Mesenchymal stem cell (in vitro differentiated cells and primary cell): ENCODE results near the gene LDHD.

ENCODE experiments used
- DNase-seq: peaks from one replicate; pipeline ENCODE4 v3.0.0-alpha.2; 2013
- H2AFZ ChIP-seq: one replicate; pipeline ENCODE4 v1.6.1; 2013; ENCODE audit warnings: low read depth, mild to moderate bottlenecking, control low read depth, inconsistent platforms, low read length, moderate library complexity
- H2AK5ac ChIP-seq: 2 replicates; pipeline ENCODE4 v1.6.1; 2013; ENCODE audit warnings: low read length, moderate library complexity, mild to moderate bottlenecking, inconsistent platforms; ENCODE audit not compliant: severe bottlenecking
- H2BK120ac ChIP-seq: one replicate; pipeline ENCODE4 v1.6.1; 2013; ENCODE audit warnings: low read depth, mild to moderate bottlenecking, inconsistent platforms, low read length, moderate library complexity
- H2BK12ac ChIP-seq, 2 experiments: one replicate each; pipeline ENCODE4 v1.6.1; 2013; ENCODE audit warnings: inconsistent platforms in 2 of 2, low read length in 2 of 2, mild to moderate bottlenecking in 2 of 2, moderate library complexity in 2 of 2, control low read depth in 1 of 2
- H2BK15ac ChIP-seq: one replicate; pipeline ENCODE4 v1.6.1; 2013; ENCODE audit warnings: mild to moderate bottlenecking, low read depth, inconsistent platforms; ENCODE audit not compliant: poor library complexity, severe bottlenecking
- H2BK5ac ChIP-seq: 2 replicates; pipeline ENCODE4 v1.6.1; 2013; ENCODE audit warnings: low read depth, mild to moderate bottlenecking, low read length, control low read depth, inconsistent platforms; ENCODE audit not compliant: poor library complexity, severe bottlenecking
- H3K14ac ChIP-seq, 2 experiments: one replicate each; pipeline ENCODE4 v1.6.1; 2013; ENCODE audit warnings: inconsistent platforms in 2 of 2, low read length in 2 of 2, control low read depth in 1 of 2, mild to moderate bottlenecking in 1 of 2, moderate library complexity in 1 of 2
- H3K18ac ChIP-seq, 2 experiments: one replicate each; pipeline ENCODE4 v1.6.1; 2013; ENCODE audit warnings: inconsistent platforms in 2 of 2, low read length in 2 of 2, control low read depth in 1 of 2, low read depth in 1 of 2, mild to moderate bottlenecking in 1 of 2
- H3K23ac ChIP-seq, 2 experiments: one replicate each; pipeline ENCODE4 v1.6.1; 2013; ENCODE audit warnings: inconsistent platforms in 2 of 2, low read length in 2 of 2, mild to moderate bottlenecking in 2 of 2, moderate library complexity in 2 of 2, control low read depth in 1 of 2
- H3K27ac ChIP-seq: 2 replicates; pipeline ENCODE4 v1.5.1; 2013; ENCODE audit warnings: mild to moderate bottlenecking, moderate library complexity, low read length, control low read depth, inconsistent platforms; ENCODE audit not compliant: poor library complexity, severe bottlenecking
- H3K27me3 ChIP-seq, 2 experiments: 2 replicates each; pipeline versions ENCODE4 v1.6.1 to v1.7.0; 2013; ENCODE audit warnings: low read length in 2 of 2, mild to moderate bottlenecking in 2 of 2, moderate library complexity in 2 of 2, control low read depth in 1 of 2, inconsistent platforms in 1 of 2; ENCODE audit not compliant: control insufficient read depth in 1 of 2, insufficient read depth in 1 of 2
- H3K36me3 ChIP-seq, 2 experiments: 2 replicates each; pipeline versions ENCODE4 v1.6.1 to v1.7.0; 2013; ENCODE audit warnings: low read length in 2 of 2, control low read depth in 1 of 2, inconsistent platforms in 1 of 2, low read depth in 1 of 2, mild to moderate bottlenecking in 1 of 2; ENCODE audit not compliant: insufficient read depth in 2 of 2, control insufficient read depth in 1 of 2
- H3K4ac ChIP-seq, 2 experiments: one replicate each; pipeline ENCODE4 v1.6.1; 2013; ENCODE audit warnings: inconsistent platforms in 2 of 2, low read length in 2 of 2, mild to moderate bottlenecking in 2 of 2, moderate library complexity in 2 of 2, control low read depth in 1 of 2, low read depth in 1 of 2
- H3K4me1 ChIP-seq: 2 replicates; pipeline ENCODE4 v1.6.1; 2013; ENCODE audit warnings: low read depth, low read length, control low read depth; ENCODE audit not compliant: control insufficient read depth, insufficient read depth
- H3K4me2 ChIP-seq: 2 replicates; pipeline ENCODE4 v1.6.1; 2013; ENCODE audit warnings: low read length, mild to moderate bottlenecking, inconsistent platforms; ENCODE audit not compliant: poor library complexity, severe bottlenecking
- H3K4me3 ChIP-seq, 2 experiments: 2 replicates each; pipeline versions ENCODE4 v1.5.1 to v1.7.0; 2013; ENCODE audit warnings: low read length in 2 of 2, mild to moderate bottlenecking in 2 of 2, control low read depth in 1 of 2, low read depth in 1 of 2; ENCODE audit not compliant: insufficient read depth in 1 of 2
- H3K79me1 ChIP-seq: replicated peaks from 2 replicates; pipeline ENCODE4 v1.6.1; 2013; ENCODE audit warnings: mild to moderate bottlenecking, control low read depth, low read length, inconsistent platforms; ENCODE audit not compliant: poor library complexity, severe bottlenecking
- H3K9ac ChIP-seq: 2 replicates; pipeline ENCODE4 v1.7.0; 2013; ENCODE audit warnings: mild to moderate bottlenecking, low read length, moderate library complexity
- H3K9me3 ChIP-seq: 2 replicates; pipeline ENCODE4 v1.7.0; 2013; ENCODE audit warnings: mild to moderate bottlenecking, low read length; ENCODE audit not compliant: control insufficient read depth
- H4K8ac ChIP-seq: one replicate; pipeline ENCODE4 v1.6.1; 2013; ENCODE audit warnings: inconsistent platforms, mild to moderate bottlenecking, low read length, moderate library complexity
- H4K91ac ChIP-seq: one replicate; pipeline ENCODE4 v1.6.1; 2013; ENCODE audit warnings: mild to moderate bottlenecking, low read length, inconsistent platforms
- WGBS: methylation state at CpG from one replicate; pipeline ENCODE4 v1.1.7; 2013; ENCODE audit warnings: mixed read lengths; 5-methylcytosine and 5-hydroxymethylcytosine counted together

Gene LDHD

DNA sequence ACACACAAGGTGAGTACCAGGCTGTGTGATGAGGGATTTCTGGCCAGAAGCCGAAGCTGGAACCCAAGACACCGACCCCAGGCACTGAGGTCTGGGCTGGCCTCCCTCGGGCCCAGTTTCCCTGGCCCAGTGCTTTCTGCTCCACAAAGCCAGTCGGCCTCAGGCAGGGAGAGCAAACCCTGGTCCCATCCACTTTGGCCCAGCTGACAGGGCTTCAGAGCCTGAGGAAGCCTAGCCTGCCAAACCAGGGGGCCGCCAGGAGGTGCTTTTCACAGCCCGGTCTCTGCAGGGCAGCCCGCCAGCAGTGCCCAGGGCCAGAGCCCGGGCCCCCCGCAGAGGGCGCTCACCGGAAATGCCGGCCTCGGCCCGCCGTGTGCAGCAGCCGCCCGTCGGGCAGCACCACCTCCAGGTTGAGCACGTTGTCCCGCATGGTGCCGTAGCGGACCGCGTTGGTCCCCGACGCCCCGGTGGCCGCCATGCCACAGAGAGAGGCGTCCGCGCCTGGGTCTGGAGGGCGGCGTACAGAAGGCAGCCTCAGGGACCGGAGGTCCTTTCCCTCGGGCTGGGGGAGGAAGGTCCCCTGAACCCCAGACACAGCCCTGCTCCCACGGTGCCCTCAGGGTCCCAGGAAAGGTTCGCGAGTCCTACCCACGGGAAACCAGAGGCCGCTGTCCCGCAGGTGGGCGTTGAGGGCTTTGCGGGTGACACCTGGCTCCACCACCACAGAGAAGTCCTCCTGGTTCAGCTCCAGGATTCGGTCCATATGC, 2.2 kb downstream of the LDHD start:
- Histone ChIP-seq H2BK120ac (no peak overlapping the region), H4K8ac (no peak overlapping the region), H3K36me3 (peaks cover 0 to 20% of the 10 kb centered on the region in 2 experiments), H3K18ac (no peak overlapping the region), H2BK5ac (no peak overlapping the region), H3K79me1 (peaks cover 2% of the 10 kb centered on the region), H3K9ac (no peak overlapping the region), H3K9me3 (no peaks in the 10 kb centered on the region), H3K27me3 (peaks cover 0 to 14% of the 10 kb centered on the region in 2 experiments), H2BK12ac (no peak overlapping the region), H2AK5ac (no peak overlapping the region), H4K91ac (no peak overlapping the region), H3K4ac (no peak overlapping the region), H3K4me2 (no peak overlapping the region), H3K4me3 (no peak overlapping the region), H3K14ac (no peak overlapping the region), H2BK15ac (no peak overlapping the region), H3K23ac (no peak overlapping the region), H2AFZ (no peak overlapping the region), H3K27ac (no peak overlapping the region), H3K4me1 (peaks cover 27% of the 10 kb centered on the region)
- WGBS = 97% methylated on average over 44 of the region's 44 CpGs
- DNase-seq = no peak

DNA sequence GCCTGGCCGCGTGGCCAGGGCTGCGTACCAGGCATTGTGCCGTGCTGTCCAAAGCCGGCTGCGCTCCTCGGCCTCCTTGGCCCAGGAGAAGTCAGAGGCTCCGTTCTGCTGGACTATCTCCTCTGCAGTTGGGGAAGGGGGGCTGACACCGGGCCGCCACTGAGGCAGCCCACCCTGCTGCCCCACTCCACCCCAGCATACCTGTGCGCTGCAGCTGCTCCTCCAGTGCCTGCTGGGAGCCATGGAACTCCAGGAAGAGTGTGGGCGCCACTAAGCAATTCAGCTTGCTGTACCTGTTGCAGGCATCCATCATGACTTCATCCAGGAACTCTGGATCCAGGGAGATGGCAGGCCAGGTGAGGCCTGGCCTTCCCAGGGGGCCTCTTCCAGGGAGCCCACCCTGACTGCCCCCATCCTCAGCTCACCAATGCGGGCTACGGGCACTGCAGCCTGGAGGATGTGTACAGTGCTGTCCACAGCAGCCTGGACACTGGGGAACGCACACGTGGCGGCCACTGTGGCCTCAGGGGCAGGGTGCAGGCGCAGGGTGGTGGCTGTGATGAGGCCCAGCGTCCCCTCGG, 2.9 kb downstream of the LDHD start:
- peaks cover 2% of the 10 kb centered on the region for H3K79me1 ChIP-seq
- H3K14ac ChIP-seq = peak overlapping the region in 1 of 2 experiments; percentile 2
- H4K91ac ChIP-seq = no peak overlapping the region
- peaks cover 0 to 14% of the 10 kb centered on the region in 2 experiments for H3K27me3 ChIP-seq
- no peak overlapping the region for H3K27ac ChIP-seq
- H3K18ac ChIP-seq = no peak overlapping the region
- no peak for DNase-seq
- H3K4me2 ChIP-seq = no peak overlapping the region
- no peak overlapping the region for H2BK5ac ChIP-seq
- peak overlapping the region; percentile 45 for H4K8ac ChIP-seq
- H2BK15ac ChIP-seq = no peak overlapping the region
- no peak overlapping the region for H2AK5ac ChIP-seq
- no peak overlapping the region for H2AFZ ChIP-seq
- H3K4me1 ChIP-seq = peaks cover 34% of the 10 kb centered on the region
- peaks cover 0 to 20% of the 10 kb centered on the region in 2 experiments for H3K36me3 ChIP-seq
- H3K4ac ChIP-seq = no peak overlapping the region
- H3K4me3 ChIP-seq = no peak overlapping the region
- no peak overlapping the region for H3K23ac ChIP-seq
- H3K9me3 ChIP-seq = no peaks in the 10 kb centered on the region
- no peak overlapping the region for H3K9ac ChIP-seq
- H2BK120ac ChIP-seq = no peak overlapping the region
- 92% methylated on average over 20 of the region's 20 CpGs for whole genome bisulfite sequencing
- H2BK12ac ChIP-seq = no peak overlapping the region

DNA sequence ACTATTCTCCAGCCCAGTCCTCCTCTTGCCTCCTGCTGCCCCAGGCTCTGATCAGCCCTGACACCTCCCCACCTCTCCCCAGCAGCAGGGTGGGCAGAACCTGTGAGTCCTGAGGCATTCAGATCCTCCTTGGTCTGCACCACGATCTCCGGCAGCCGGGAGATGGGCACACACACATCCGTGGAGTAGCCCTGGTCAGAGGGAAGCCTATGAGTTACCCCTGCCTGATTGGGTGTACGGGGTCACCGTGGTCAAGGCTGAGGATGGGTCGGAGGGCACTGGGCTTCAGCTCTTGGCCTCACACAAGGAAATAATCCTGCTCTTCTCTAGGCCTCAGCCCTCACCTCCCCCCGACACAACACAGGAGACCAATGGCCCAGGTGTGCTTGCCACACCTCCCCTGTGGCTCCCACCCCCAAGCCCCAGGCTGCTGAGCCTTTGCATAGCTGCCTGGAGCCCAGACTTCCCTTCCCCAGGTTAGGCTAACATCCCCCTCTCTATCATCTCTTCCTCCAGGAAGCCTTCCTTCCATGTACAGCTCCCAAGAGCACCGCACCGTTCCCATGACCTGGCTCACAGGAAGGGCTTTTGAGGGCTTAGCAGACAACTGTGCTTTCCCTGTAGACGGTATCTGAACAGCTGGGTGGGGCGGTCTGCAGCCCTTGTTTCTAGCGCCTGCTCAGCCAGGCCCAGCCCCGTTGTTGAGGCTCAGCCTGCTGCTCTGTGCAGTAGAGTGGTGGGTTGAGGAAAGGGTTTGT, 3.7 kb downstream of the LDHD start:
- H4K8ac ChIP-seq = no peak overlapping the region
- DNase-seq = no peak
- peaks cover 0 to 20% of the 10 kb centered on the region in 2 experiments for H3K36me3 ChIP-seq

More for the DNA sequence above, 3.7 kb downstream of the LDHD start:
- Histone ChIP-seq H2BK12ac (no peak overlapping the region), H3K23ac (no peak overlapping the region), H2AK5ac (no peak overlapping the region), H3K79me1 (peaks cover 2% of the 10 kb centered on the region), H3K9me3 (no peaks in the 10 kb centered on the region), H3K27me3 (peaks cover 0 to 14% of the 10 kb centered on the region in 2 experiments), H2AFZ (no peak overlapping the region), H3K14ac (no peak overlapping the region), H2BK120ac (no peak overlapping the region), H4K91ac (no peak overlapping the region), H3K27ac (no peak overlapping the region), H3K4me3 (no peak overlapping the region), H3K4me1 (peaks cover 36% of the 10 kb centered on the region), H2BK5ac (no peak overlapping the region), H3K4me2 (no peak overlapping the region), H3K9ac (no peak overlapping the region), H2BK15ac (no peak overlapping the region), H3K4ac (no peak overlapping the region), H3K18ac (no peak overlapping the region)
- 81% methylated on average over 14 of the region's 14 CpGs for WGBS
